Heart left ventricle (tissue), 16 donors: ENCODE measurements around the gene YPEL2. TPM values are rescaled to one million over a fixed set of nuclear protein-coding genes. Genes with fewer than 3 reads are reported as not detected.

Source experiments
- ATAC-seq, 4 donors: fragments of 200-7000 bp; cut with Tn5 transposase; one replicate each; pipeline ENCODE4 v1.9.1; 2020 to 2022; ENCODE audit warnings: moderate library complexity in 4 of 4, mild to moderate bottlenecking in 3 of 4, moderate number of reproducible peaks in 1 of 4
- DNase-seq, 5 donors: peaks; one replicate each; pipeline ENCODE4 v3.0.0-alpha.2; 2020
- H3K27ac ChIP-seq, 12 donors: fragments of 200-600 bp; sonication (generic) in 4 of 12; one replicate each; pipeline versions ENCODE4 v1.5.0 to v1.8.0; 2016 to 2022; ENCODE audit warnings: mild to moderate bottlenecking in 2 of 12
- H3K27me3 ChIP-seq, 9 donors: fragments of 200-600 bp; sonication (generic) in 2 of 9; one replicate each; pipeline versions ENCODE4 v1.5.1 to v1.8.0; 2016 to 2022; ENCODE audit warnings: mild to moderate bottlenecking in 3 of 9
- H3K36me3 ChIP-seq, 9 donors: fragments of 200-600 bp; sonication (generic) in 2 of 9; one replicate each; pipeline versions ENCODE4 v1.5.0 to v1.8.0; 2018 to 2022; ENCODE audit warnings: mild to moderate bottlenecking in 2 of 9
- H3K4me1 ChIP-seq, 12 donors: fragments of 200-600 bp; sonication (generic) in 4 of 12; one replicate each; pipeline versions ENCODE4 v1.5.0 to v1.8.0; 2016 to 2022; ENCODE audit warnings: mild to moderate bottlenecking in 3 of 12
- H3K4me3 ChIP-seq, 12 donors: fragments of 200-600 bp; sonication (generic) in 4 of 12; one replicate each; pipeline versions ENCODE4 v1.5.0 to v1.8.0; 2017 to 2022; ENCODE audit warnings: mild to moderate bottlenecking in 9 of 12, moderate library complexity in 4 of 12
- H3K9me3 ChIP-seq, 12 donors: fragments of 200-600 bp; sonication (generic) in 4 of 12; one replicate each; pipeline versions ENCODE4 v1.5.0 to v1.8.0; 2016 to 2022; ENCODE audit warnings: mild to moderate bottlenecking in 1 of 12
- POLR2A ChIP-seq, 2 donors: fragments of 450-650 bp; IDR thresholded peaks; one replicate each; pipeline ENCODE4 v1.6.1; 2017; ENCODE audit warnings: antibody characterized with exemption in 2 of 2, mild to moderate bottlenecking in 2 of 2, moderate library complexity in 2 of 2
- WGBS, 4 donors: extraction: QIAGEN DNeasy Blood & Tissue Kit in 2 of 4; methylation state at CpG; one replicate each; pipeline versions ENCODE4 v1.1.5 to v1.1.7; 2013 to 2018; 5-methylcytosine and 5-hydroxymethylcytosine counted together
- intact Hi-C, 10 donors: fragments of 100-400 bp; cut with DNase I; formaldehyde crosslinking; loops; one replicate each; pipeline versions ENCODE4 v1.11.1 to v1.14.2; 2022
- microRNA-seq, 4 donors: library from miRNA; unstranded; fragments of <30 nt; microRNA quantifications; one replicate each; pipeline versions ENCODE4 to v1.2.0, GENCODE V29; 2017 to 2020
- polyA plus RNA-seq, 2 donors: library from polyadenylated mRNA; stranded (reverse); fragments of 200-250 nt; gene quantifications; one replicate each; pipeline ENCODE4 v1.2.3, GENCODE V29; 2013
- total RNA-seq, 9 donors: library from RNA; depleted of rRNA in 2 of 9; stranded (reverse); fragments of >200 nt in 2 of 9; fragmentation: NEBNext Ultra II Directional in 3 of 9; extraction: Animal tissue kit (Norgen Biotek cat#: 25700) in 3 of 9; gene quantifications; one replicate each; pipeline versions ENCODE4 v1.1.0 to v1.2.4, GENCODE V29; 2016 to 2023
- TF ChIP-seq, protein P1 (sequence below), 12 donors: fragments of 200-600 bp; sonication (generic) in 4 of 12; IDR thresholded peaks; one replicate each; pipeline versions ENCODE4 v1.5.0 to v1.8.0; 2018 to 2022; ENCODE audit warnings: antibody characterized with exemption in 12 of 12, mild to moderate bottlenecking in 5 of 12
- donor health status: ischemic (EF 13 %, LVEDD 7.1; RV severe dilation, severe dysfunction).
- donor health status: healthy with polysubstance abuse.
- donor health status: DM: no; HTN: yes; CAD: no.
- donor health status: DM: no; HTN: no; CAD: no.
- donor health status: ischemic (EF 25% LVEDD 6.9; RV normal size, moderate dysfunction).
- donor health status: ischemic (EF 25% LVEDD 5.7; RV mildly dilated, moderate dysfunction).
- donor health status: healthy.
- donor health status: DM: yes; HTN: yes; CAD: no.
- donor health status: ischemic (EF 35%, LVEDD 5.7; RV mildly dilated, moderate dysfunction).
- donor health status: nonischemic (EF 11% LVEDD 7.7; RV severe dilation, severe dysfunction).
- donor health status: DM: yes; HTN: yes; CAD: no.
- donor health status: PGD.
- donor health status: ischemic (EF 29% LVEDD 5.4; RV normal size, mild dysfunction).
- donor health status: nonischemic (EF 23%, LVEDD 6.1; RV moderate dilation, normal function).

Gene YPEL2
- total and polyA plus RNA-seq, 11 donors = 11.6 to 65.5 (median 33.9) TPM

DNA sequence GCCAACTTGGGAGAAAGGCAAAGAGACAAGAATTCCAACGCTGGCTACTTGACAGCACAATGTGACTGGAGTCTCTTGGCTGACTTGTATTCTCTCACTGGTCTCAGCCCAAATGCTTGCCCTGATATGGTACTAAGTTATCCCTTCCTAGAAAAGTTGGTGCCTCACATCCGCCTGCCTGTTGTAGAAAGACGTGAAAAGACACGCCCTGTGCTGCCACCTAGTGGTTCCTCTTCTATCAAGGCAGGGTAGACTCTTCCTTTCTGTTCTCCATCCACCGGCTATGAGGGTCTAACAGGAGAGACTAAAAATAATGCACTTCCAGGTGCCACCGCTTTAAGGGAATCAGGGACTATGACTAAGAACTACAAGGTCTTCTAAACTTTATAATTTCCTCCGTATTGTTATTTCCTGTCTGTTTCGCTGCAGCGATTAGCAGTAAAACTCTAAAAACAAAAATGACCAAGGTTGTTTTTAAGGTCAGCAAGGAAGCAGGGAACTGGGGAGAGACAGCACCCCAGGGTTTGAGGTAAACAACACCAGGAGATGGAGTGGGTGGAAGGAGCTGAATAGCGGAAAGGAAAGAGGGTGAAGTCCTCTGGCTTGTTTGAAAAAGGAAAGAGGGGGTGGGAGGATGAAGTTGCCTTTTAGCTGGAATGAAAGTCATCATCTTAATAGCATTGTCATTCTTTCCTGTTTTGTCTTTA lies 109.5 kb downstream of the YPEL2 start:
- no peaks in the 10 kb centered on the region for H3K36me3 ChIP-seq
- no peaks in the 10 kb centered on the region for H3K9me3 ChIP-seq
- peak overlapping the region in 4 of 12 donors; percentile 6 to 31 (median 17) for H3K4me3 ChIP-seq
- no peaks in the 10 kb centered on the region for H3K27me3 ChIP-seq
- DNase-seq (peak; percentile 79 to 95 (median 91)), ATAC-seq (peak; percentile 86 to 96 (median 92))
- peaks cover 0 to 57% (median 30%) of the 10 kb centered on the region in 12 donors for H3K4me1 ChIP-seq
- intact Hi-C loops = loop anchor here (1.0 to 5.0 kb wide), 9 partner anchors 74 to 219 kb away; partner anchors contain the start of gene GDPD1 (in 1 of the 10)
- WGBS, 4 donors = 5 to 8% (median 6%) methylated on average over 10 of the region's 10 CpGs
- no peak for TF ChIP-seq POLR2A (IDR thresholded peaks at IDR 0.05)
- TF ChIP-seq, protein P1, sequence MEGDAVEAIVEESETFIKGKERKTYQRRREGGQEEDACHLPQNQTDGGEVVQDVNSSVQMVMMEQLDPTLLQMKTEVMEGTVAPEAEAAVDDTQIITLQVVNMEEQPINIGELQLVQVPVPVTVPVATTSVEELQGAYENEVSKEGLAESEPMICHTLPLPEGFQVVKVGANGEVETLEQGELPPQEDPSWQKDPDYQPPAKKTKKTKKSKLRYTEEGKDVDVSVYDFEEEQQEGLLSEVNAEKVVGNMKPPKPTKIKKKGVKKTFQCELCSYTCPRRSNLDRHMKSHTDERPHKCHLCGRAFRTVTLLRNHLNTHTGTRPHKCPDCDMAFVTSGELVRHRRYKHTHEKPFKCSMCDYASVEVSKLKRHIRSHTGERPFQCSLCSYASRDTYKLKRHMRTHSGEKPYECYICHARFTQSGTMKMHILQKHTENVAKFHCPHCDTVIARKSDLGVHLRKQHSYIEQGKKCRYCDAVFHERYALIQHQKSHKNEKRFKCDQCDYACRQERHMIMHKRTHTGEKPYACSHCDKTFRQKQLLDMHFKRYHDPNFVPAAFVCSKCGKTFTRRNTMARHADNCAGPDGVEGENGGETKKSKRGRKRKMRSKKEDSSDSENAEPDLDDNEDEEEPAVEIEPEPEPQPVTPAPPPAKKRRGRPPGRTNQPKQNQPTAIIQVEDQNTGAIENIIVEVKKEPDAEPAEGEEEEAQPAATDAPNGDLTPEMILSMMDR (IDR thresholded peaks at IDR 0.05) = peak; percentile 77 to 95 (median 87)
- peak overlapping the region; percentile 25 to 89 (median 73) for H3K27ac ChIP-seq

GRCh38 chr17:59441464-59442096 lies 110.1 kb downstream of the YPEL2 start:
- Histone ChIP-seq H3K4me3 (no peak overlapping the region), H3K27ac (peak overlapping the region; percentile 25 to 87 (median 72)), H3K9me3 (no peaks in the 10 kb centered on the region), H3K4me1 (peaks cover 0 to 50% (median 30%) of the 10 kb centered on the region in 12 donors), H3K36me3 (no peaks in the 10 kb centered on the region), H3K27me3 (no peaks in the 10 kb centered on the region)
- no peak for TF ChIP-seq POLR2A (IDR thresholded peaks at IDR 0.05)
- TF ChIP-seq, protein P1 (IDR thresholded peaks at IDR 0.05) = no peak
- intact Hi-C loops = loop anchor here (1.0 to 5.0 kb wide), 7 partner anchors 112 to 219 kb away; partner anchors contain the start of gene GDPD1 (in 1 of the 10)
- no peak for DNase-seq
- 67 to 80% (median 72%) methylated on average over 7 of the region's 7 CpGs for WGBS, 4 donors
- no peak for ATAC-seq

- no peak for TF ChIP-seq POLR2A (IDR thresholded peaks at IDR 0.05)
- TF ChIP-seq, protein P1 (IDR thresholded peaks at IDR 0.05) = no peak
- ATAC-seq (no peak), DNase-seq (no peak)
- Histone ChIP-seq H3K4me3 (no peak overlapping the region), H3K27me3 (no peaks in the 10 kb centered on the region), H3K4me1 (peaks cover 0 to 36% (median 25%) of the 10 kb centered on the region in 12 donors), H3K36me3 (no peaks in the 10 kb centered on the region), H3K9me3 (no peaks in the 10 kb centered on the region), H3K27ac (no peak overlapping the region)
- intact Hi-C loops = loop anchor here in 6 of 10 donors (5.0 kb wide), 3 partner anchors 116 to 221 kb away; partner anchors contain the start of gene GDPD1 (in 1 of the 6)
- 87 to 96% (median 94%) methylated on average over 4 of the region's 4 CpGs for WGBS, 4 donors
Measured at GRCh38 chr17:59443106-59443505, 111.7 kb downstream of the YPEL2 start.

Small RNAs within 50 kb of the gene (microRNA-seq; reads per million reads assigned to microRNA genes)
- gene MIR4729 = 0 to 2.3 (median 0.23) reads per million in 4 donors

Other genes with a start within 250 kb of the YPEL2 start
- gene TRIM37, start 224.8 kb upstream of the YPEL2 start, total RNA-seq = 10 to 100 TPM; 17.2 to 26.2 (median 19.2) TPM
- gene TRIM37, start 224.8 kb upstream of the YPEL2 start, polyA plus RNA-seq = 10 to 100 TPM in 1 of 2 donors, 1 to 10 TPM in 1; 5.8 to 19.1 TPM
- 10 to 100 TPM; 23.7 to 52.3 (median 39.1) TPM for gene SKA2, start 176.5 kb upstream of the YPEL2 start, total RNA-seq
- 10 to 100 TPM; 33.8 to 44.9 TPM for gene SKA2, start 176.5 kb upstream of the YPEL2 start, polyA plus RNA-seq
- gene PRR11, start 175.9 kb upstream of the YPEL2 start, total RNA-seq = 10 to 100 TPM in 1 of 9 donors, 1 to 10 TPM in 5, under 1 TPM in 3; 0.51 to 11.4 (median 1.1) TPM
- under 1 TPM; 0.15 to 0.61 TPM for gene PRR11, start 175.9 kb upstream of the YPEL2 start, polyA plus RNA-seq
- gene SMG8, start 121.6 kb upstream of the YPEL2 start, total RNA-seq = 10 to 100 TPM in 3 of 9 donors, 1 to 10 TPM in 6; 6.5 to 13.7 (median 8.7) TPM
- 1 to 10 TPM; 1.4 to 5.9 TPM for gene SMG8, start 121.6 kb upstream of the YPEL2 start, polyA plus RNA-seq
- gene GDPD1, start 111.1 kb upstream of the YPEL2 start, total RNA-seq = 1 to 10 TPM in 8 of 9 donors, under 1 TPM in 1; 0.75 to 4.0 (median 3.0) TPM
- 1 to 10 TPM; 1.5 to 2.5 TPM for gene GDPD1, start 111.1 kb upstream of the YPEL2 start, polyA plus RNA-seq
- 10 to 100 TPM; 15.5 to 25.4 (median 21.2) TPM for gene DHX40, start 234.0 kb downstream of the YPEL2 start, total RNA-seq
- gene DHX40, start 234.0 kb downstream of the YPEL2 start, polyA plus RNA-seq = 10 to 100 TPM in 1 of 2 donors, 1 to 10 TPM in 1; 5.5 to 21.9 TPM